SU-DHL-6 (cell line): ENCODE data around the gene RFX1.

Source experiments
- EZH2phosphoT487 ChIP-seq: fragments of 200-600 bp; sonication (generic), shearing (Covaris generic); conservative IDR thresholded peaks from 2 replicates; pipeline ENCODE4 v1.6.1; 2018; ENCODE audit warnings: mild to moderate bottlenecking, antibody characterized with exemption, low read length, moderate library complexity, mixed read lengths
- TF ChIP-seq, protein P1 (sequence below): fragments of 200-600 bp; sonication (generic); IDR thresholded peaks from one replicate; pipeline ENCODE4 v1.5.1; 2017; ENCODE audit warnings: antibody characterized with exemption, mild to moderate bottlenecking, low read length, moderate library complexity; ENCODE audit not compliant: insufficient read depth, poor library complexity, severe bottlenecking

DNA sequence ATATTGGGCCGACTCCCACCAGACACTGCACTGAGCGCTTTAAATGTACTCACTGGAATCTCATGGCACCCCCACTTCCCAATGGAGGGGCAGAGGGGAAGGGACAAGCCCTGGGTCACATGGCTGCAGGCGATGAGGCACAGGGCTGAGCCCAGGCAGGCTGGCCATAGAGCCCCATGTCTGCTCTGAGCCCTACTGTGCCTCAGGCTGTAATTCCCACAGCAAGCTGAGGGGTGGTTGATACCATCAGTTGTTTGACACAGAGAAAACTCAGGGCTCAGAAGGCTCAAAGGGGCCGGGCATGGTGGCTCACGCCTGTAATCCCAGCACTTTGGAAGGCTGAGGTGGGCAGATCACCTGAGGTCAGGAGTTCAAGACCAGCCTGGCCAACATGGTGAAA is 25.1 kb downstream of the RFX1 start:
- TF ChIP-seq EZH2phosphoT487 = no peak
- TF ChIP-seq, protein P1, sequence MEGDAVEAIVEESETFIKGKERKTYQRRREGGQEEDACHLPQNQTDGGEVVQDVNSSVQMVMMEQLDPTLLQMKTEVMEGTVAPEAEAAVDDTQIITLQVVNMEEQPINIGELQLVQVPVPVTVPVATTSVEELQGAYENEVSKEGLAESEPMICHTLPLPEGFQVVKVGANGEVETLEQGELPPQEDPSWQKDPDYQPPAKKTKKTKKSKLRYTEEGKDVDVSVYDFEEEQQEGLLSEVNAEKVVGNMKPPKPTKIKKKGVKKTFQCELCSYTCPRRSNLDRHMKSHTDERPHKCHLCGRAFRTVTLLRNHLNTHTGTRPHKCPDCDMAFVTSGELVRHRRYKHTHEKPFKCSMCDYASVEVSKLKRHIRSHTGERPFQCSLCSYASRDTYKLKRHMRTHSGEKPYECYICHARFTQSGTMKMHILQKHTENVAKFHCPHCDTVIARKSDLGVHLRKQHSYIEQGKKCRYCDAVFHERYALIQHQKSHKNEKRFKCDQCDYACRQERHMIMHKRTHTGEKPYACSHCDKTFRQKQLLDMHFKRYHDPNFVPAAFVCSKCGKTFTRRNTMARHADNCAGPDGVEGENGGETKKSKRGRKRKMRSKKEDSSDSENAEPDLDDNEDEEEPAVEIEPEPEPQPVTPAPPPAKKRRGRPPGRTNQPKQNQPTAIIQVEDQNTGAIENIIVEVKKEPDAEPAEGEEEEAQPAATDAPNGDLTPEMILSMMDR = no peak
